K562 (cell line): ENCODE data around the gene WDHD1. TPM values are rescaled to one million over a fixed set of nuclear protein-coding genes. Genes with fewer than 3 reads are reported as not detected.

Source experiments
- ATAC-seq: fragments of 200-7000 bp; cut with Tn5 transposase; 3 replicates; pipeline ENCODE4 v1.9.1; 2020; ENCODE audit warnings: moderate library complexity
- BruUV-seq: library from RNA; stranded (reverse); fragments of 400-500 nt; replicated peaks from 2 replicates; lab custom pipeline; 2021; lab: Mats Ljungman, UMichigan
- CTCF ChIA-PET: fragments of 300-600 bp; formaldehyde crosslinking; extraction: SDS; loops from one replicate; lab custom pipeline; 2021; ENCODE audit warnings: low intra/inter-chr PET ratio; lab: Yijun Ruan, JAX
- POLR2A ChIA-PET: fragments of 300-600, 350-650 bp; sonication (Branson Sonifier 250); formaldehyde crosslinking; extraction: SDS; loops from one replicate; lab custom pipeline; 2021; ENCODE audit warnings: antibody characterized with exemption, inconsistent platforms; lab: Yijun Ruan, JAX
- DNase-seq, 4 experiments: peaks; one replicate each; pipeline versions ENCODE4 v3.0.0 to v3.0.0-alpha.2; 2011 to 2018; ENCODE audit warnings: low spot score in 3 of 4, mixed read lengths in 3 of 4; ENCODE audit errors: extremely low read depth in 1 of 4
- FAIRE-seq: peaks from 2 replicates; lab custom pipeline; 2011; peaks lifted over from hg19 to GRCh38; lab: Jason Lieb, UNC
- H2AFZ ChIP-seq: 2 replicates; pipeline ENCODE4 v1.6.0; 2011; ENCODE audit warnings: low read depth, low read length, control low read depth, inconsistent platforms
- H3K27ac ChIP-seq: fragments of 200-600 bp; 3 replicates; pipeline ENCODE4 v1.8.0; 2011; ENCODE audit warnings: low read depth, mild to moderate bottlenecking, control low read depth, inconsistent platforms, low read length, moderate library complexity, mixed read lengths; ENCODE audit errors: extremely low read depth
- H3K27me3 ChIP-seq, 2 experiments: fragments of 300-600 bp in 1 of 2; 2 replicates in 1 of 2; 3 replicates in 1 of 2; pipeline versions ENCODE4 v1.6.0 to v1.8.0; 2011; ENCODE audit warnings: inconsistent platforms in 2 of 2, low read length in 2 of 2, mild to moderate bottlenecking in 1 of 2, mixed read lengths in 1 of 2, moderate library complexity in 1 of 2; ENCODE audit not compliant: control insufficient read depth in 2 of 2, insufficient read depth in 2 of 2
- H3K36me3 ChIP-seq: fragments of 300-600 bp; 3 replicates; pipeline ENCODE4 v1.8.0; 2011; ENCODE audit warnings: mild to moderate bottlenecking, low read length, inconsistent platforms; ENCODE audit not compliant: control insufficient read depth, insufficient read depth
- H3K4me1 ChIP-seq, 2 experiments: fragments of 200-600 bp in 1 of 2; replicated peaks in 1 of 2; 2 replicates in 1 of 2; 3 replicates in 1 of 2; pipeline versions ENCODE4 v1.5.1 to v1.8.0; 2011; ENCODE audit warnings: inconsistent platforms in 2 of 2, low read length in 2 of 2, mild to moderate bottlenecking in 1 of 2, mixed read lengths in 1 of 2, moderate library complexity in 1 of 2; ENCODE audit not compliant: control insufficient read depth in 2 of 2, insufficient read depth in 2 of 2
- H3K4me2 ChIP-seq: 2 replicates; pipeline ENCODE4 v1.6.1; 2011; ENCODE audit warnings: low read length, control low read depth, inconsistent platforms, mixed read lengths; ENCODE audit not compliant: insufficient read depth
- H3K4me3 ChIP-seq: fragments of 200-600 bp; sonication (generic), shearing (Covaris generic); 2 replicates; pipeline ENCODE4 v1.5.1; 2016; ENCODE audit warnings: control low read depth, inconsistent platforms
- H3K79me2 ChIP-seq: fragments of 200-600 bp; 3 replicates; pipeline ENCODE4 v1.8.0; 2011; ENCODE audit warnings: low read length, inconsistent platforms; ENCODE audit not compliant: control insufficient read depth, insufficient read depth
- H3K9ac ChIP-seq, 2 experiments: 2 replicates each; pipeline versions ENCODE4 v1.6.0 to v1.6.1; 2011; ENCODE audit warnings: low read depth in 2 of 2, low read length in 2 of 2, control low read depth in 1 of 2, inconsistent platforms in 1 of 2, mild to moderate bottlenecking in 1 of 2, mixed read lengths in 1 of 2; ENCODE audit not compliant: insufficient read depth in 1 of 2
- H3K9me1 ChIP-seq: one replicate; pipeline ENCODE4 v1.6.0; 2011; ENCODE audit warnings: inconsistent platforms, mild to moderate bottlenecking, low read length, moderate library complexity; ENCODE audit not compliant: control insufficient read depth, insufficient read depth
- H3K9me3 ChIP-seq: replicated peaks from 2 replicates; pipeline ENCODE4 v1.5.1; 2011; ENCODE audit warnings: low read depth, low read length, inconsistent platforms; ENCODE audit not compliant: control insufficient read depth, insufficient read depth
- H4K20me1 ChIP-seq: replicated peaks from 2 replicates; pipeline ENCODE4 v1.6.1; 2011; ENCODE audit warnings: low read length, inconsistent platforms, mixed read lengths; ENCODE audit not compliant: control insufficient read depth, insufficient read depth
- ATF1 ChIP-seq, 2 experiments: fragments of 450-650 bp in 1 of 2; IDR thresholded peaks; 2 replicates each; pipeline ENCODE4 v1.6.1; 2016; ENCODE audit warnings: missing compliant biosample characterization in 1 of 2, missing genetic modification characterization in 1 of 2
- CBX2 ChIP-seq: fragments of 200-600 bp; sonication (generic); IDR thresholded peaks from one replicate; pipeline ENCODE4 v1.6.1; 2012; ENCODE audit warnings: mild to moderate bottlenecking, low read length, inconsistent platforms; ENCODE audit not compliant: insufficient read depth, poor library complexity, severe bottlenecking
- CTBP1 ChIP-seq: fragments of 450-650 bp; IDR thresholded peaks from 2 replicates; pipeline ENCODE4 v1.6.1; 2016; ENCODE audit warnings: borderline replicate concordance
- ZNF311 ChIP-seq: fragments of 250-450 bp; sonication (Bioruptor Pico); IDR thresholded peaks from 2 replicates; pipeline ENCODE4 v1.4.0; 2020; ENCODE audit warnings: mild to moderate bottlenecking, moderate library complexity
- ZNF584 ChIP-seq: fragments of 200-800 bp; sonication (Bioruptor generic); IDR thresholded peaks from 2 replicates; pipeline ENCODE4 v1.6.1; 2016; ENCODE audit warnings: low read depth, mild to moderate bottlenecking, missing genetic modification characterization, missing compliant biosample characterization
- ZNF79 ChIP-seq: fragments of 250-450 bp; sonication (Bioruptor Pico); IDR thresholded peaks from 2 replicates; pipeline ENCODE4 v1.4.0; 2020; ENCODE audit warnings: low read depth, mild to moderate bottlenecking, moderate library complexity
- WGBS: fragments of 100-300 bp; shearing (Covaris generic); methylation state at CpG from one replicate; pipeline ENCODE4 v1.1.6; 2016; ENCODE audit warnings: low coverage, mixed read lengths; ENCODE audit not compliant: insufficient coverage; ENCODE audit errors: missing lambda C conversion rate; 5-methylcytosine and 5-hydroxymethylcytosine counted together
- in situ Hi-C: fragments of 300-500 bp; cut with MboI; formaldehyde crosslinking; loops from 4 replicates; pipeline ENCODE4 v1.15.0; 2018; ENCODE audit warnings: inconsistent platforms, mixed read lengths
- intact Hi-C: fragments of 100-400 bp; cut with micrococcal nuclease; formaldehyde crosslinking; loops from 2 replicates; pipeline ENCODE4 v1.14.2; 2022
- polyA plus RNA-seq, 8 experiments: library from polyadenylated mRNA; depleted of rRNA in 4 of 8; stranded (reverse) in 5 of 8; unstranded in 3 of 8; fragments of >200 nt; fragmentation: Nextera tagmentation in 2 of 8; fragmentation: Illumina TruSeq in 1 of 8; extraction: Ambion mirVana in 2 of 8; extraction: Trizol in 1 of 8; gene quantifications; 2 replicates each; pipeline versions ENCODE4 v1.2.1 to v1.2.3, GENCODE V29; 2011 to 2014; ENCODE audit warnings: inconsistent platforms in 1 of 8, missing spikeins in 1 of 8
- total RNA-seq, 7 experiments: library from RNA; depleted of rRNA in 6 of 7; stranded (reverse); fragments of >200 nt in 6 of 7; fragmentation: Illumina TruSeq in 2 of 7; extraction: Trizol in 2 of 7; gene quantifications; 2 replicates each; pipeline versions ENCODE4 v1.2.1 to v1.2.3, GENCODE V29; 2011 to 2021; ENCODE audit warnings: low replicate concordance in 1 of 7
- TF ChIP-seq, protein P1 (sequence below): fragments of 450-650 bp; formaldehyde crosslinking; conservative IDR thresholded peaks from 2 replicates; pipeline ENCODE4 v1.4.0; 2022; ENCODE audit warnings: mild to moderate bottlenecking, missing genetic modification characterization
- TF ChIP-seq, protein P2 (sequence below): sonication (generic); formaldehyde crosslinking; IDR thresholded peaks from 2 replicates; pipeline ENCODE4 v1.8.0; 2022; ENCODE audit warnings: mild to moderate bottlenecking, low read depth, missing genetic modification reagents
- TF ChIP-seq, protein P3 (sequence below): sonication (generic); formaldehyde crosslinking; IDR thresholded peaks from 2 replicates; pipeline ENCODE4 v1.8.0; 2023; ENCODE audit warnings: mild to moderate bottlenecking, missing genetic modification reagents

Gene WDHD1
- total and polyA plus RNA-seq, 9 of the 15 experiments (the other 6 are each of a cell fraction or from before 2014, with no cell fraction given): 11.7 to 39.1 (median 30.0) TPM

DNA sequence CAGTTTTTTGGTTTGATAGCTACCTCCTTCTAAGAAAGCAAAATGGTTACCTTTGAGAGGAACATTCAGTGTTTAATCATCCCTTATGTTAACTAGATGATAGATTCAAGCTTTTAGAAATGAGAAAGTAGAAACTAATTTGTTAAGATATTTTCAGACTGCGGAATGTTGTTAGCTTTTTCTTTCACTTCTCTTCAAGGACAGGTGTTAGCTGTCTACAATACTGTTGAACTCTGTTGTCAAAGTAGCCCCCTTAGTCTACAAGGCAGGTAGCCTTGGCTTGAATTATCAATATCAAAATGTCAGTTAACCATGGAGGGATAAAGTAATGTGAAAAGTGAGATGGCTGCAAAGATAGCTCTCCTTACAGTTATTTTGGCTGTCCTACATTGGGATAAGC, 39.3 kb upstream of the WDHD1 start:
- ATAC-seq: no peak
- no peaks in the 10 kb centered on the region for H3K9me1 ChIP-seq
- CTCF ChIA-PET: no interaction called here
- H3K27ac ChIP-seq: no peak overlapping the region
- BruUV-seq: no TSS peak
- POLR2A ChIA-PET: interaction anchor here (0.9 to 4.1 kb wide), 5 partner anchors 11 to 37 kb away, joined by 3 to 22 read pairs (median 4); partner anchors contain the start of gene MAPK1IP1L
- no peak overlapping the region for H3K9ac ChIP-seq
- intact Hi-C loops: no loop called here
- WGBS: 100% methylated on average over 1 of the region's 1 CpG
- H3K9me3 ChIP-seq: no peaks in the 10 kb centered on the region
- H3K4me3 ChIP-seq: no peak overlapping the region
- TF ChIP-seq, protein P1, sequence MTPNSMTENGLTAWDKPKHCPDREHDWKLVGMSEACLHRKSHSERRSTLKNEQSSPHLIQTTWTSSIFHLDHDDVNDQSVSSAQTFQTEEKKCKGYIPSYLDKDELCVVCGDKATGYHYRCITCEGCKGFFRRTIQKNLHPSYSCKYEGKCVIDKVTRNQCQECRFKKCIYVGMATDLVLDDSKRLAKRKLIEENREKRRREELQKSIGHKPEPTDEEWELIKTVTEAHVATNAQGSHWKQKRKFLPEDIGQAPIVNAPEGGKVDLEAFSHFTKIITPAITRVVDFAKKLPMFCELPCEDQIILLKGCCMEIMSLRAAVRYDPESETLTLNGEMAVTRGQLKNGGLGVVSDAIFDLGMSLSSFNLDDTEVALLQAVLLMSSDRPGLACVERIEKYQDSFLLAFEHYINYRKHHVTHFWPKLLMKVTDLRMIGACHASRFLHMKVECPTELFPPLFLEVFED (CRISPR knock-in tag): no peak
- TF ChIP-seq, protein P2, sequence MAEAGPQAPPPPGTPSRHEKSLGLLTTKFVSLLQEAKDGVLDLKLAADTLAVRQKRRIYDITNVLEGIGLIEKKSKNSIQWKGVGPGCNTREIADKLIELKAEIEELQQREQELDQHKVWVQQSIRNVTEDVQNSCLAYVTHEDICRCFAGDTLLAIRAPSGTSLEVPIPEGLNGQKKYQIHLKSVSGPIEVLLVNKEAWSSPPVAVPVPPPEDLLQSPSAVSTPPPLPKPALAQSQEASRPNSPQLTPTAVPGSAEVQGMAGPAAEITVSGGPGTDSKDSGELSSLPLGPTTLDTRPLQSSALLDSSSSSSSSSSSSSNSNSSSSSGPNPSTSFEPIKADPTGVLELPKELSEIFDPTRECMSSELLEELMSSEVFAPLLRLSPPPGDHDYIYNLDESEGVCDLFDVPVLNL (CRISPR knock-in tag): no peak
- TF ChIP-seq ZNF584 (CRISPR knock-in tag) (no peak), ZNF311 (CRISPR knock-in tag) (no peak), CBX2 (no peak), ZNF79 (CRISPR knock-in tag) (no peak), CTBP1 (no peak), ATF1 (CRISPR knock-in tag; IDR thresholded peaks at IDR 0.05) (no peak), ATF1 (tag; IDR thresholded peaks at IDR 0.05) (no peak)
- TF ChIP-seq, protein P3, sequence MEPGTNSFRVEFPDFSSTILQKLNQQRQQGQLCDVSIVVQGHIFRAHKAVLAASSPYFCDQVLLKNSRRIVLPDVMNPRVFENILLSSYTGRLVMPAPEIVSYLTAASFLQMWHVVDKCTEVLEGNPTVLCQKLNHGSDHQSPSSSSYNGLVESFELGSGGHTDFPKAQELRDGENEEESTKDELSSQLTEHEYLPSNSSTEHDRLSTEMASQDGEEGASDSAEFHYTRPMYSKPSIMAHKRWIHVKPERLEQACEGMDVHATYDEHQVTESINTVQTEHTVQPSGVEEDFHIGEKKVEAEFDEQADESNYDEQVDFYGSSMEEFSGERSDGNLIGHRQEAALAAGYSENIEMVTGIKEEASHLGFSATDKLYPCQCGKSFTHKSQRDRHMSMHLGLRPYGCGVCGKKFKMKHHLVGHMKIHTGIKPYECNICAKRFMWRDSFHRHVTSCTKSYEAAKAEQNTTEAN (CRISPR knock-in tag): no peak
- H3K79me2 ChIP-seq: peaks cover 6% of the 10 kb centered on the region; the same call in 2 of the 3 replicates
- H3K4me1 ChIP-seq: peaks cover 0 to 3% of the 10 kb centered on the region in 2 experiments; a peak in 1 of 5 replicates
- no peak overlapping the region for H2AFZ ChIP-seq
- no peak for DNase-seq
- H3K36me3 ChIP-seq: peaks cover 52% of the 10 kb centered on the region; the same call in 2 of the 3 replicates
- H3K27me3 ChIP-seq: no peaks in the 10 kb centered on the region
- in situ Hi-C loops: no loop called here
- H3K4me2 ChIP-seq: no peak overlapping the region
- no peak for FAIRE-seq
- H4K20me1 ChIP-seq: no peaks in the 10 kb centered on the region
